ENCODE data around the gene ME1.

DNA sequence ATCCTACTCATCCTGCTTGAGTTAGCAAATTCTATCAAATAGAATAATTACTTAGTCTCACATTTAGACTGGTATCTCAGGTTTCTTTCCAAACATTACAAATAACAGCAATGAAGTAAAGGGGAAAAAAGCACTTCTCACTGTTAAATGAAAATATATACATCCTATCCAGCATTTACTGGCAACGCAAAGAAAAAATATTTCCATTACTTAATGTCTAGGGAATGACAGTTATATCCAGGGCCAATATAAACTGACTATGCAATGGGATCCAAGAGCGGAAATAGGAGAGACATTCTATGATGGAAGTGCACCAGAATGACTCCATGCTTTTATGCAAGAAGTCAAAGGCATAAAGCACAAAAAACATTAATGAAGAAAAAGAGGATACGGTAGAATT lies 60.3 kb downstream of the ME1 start:
- TF ChIP-seq, protein P1, sequence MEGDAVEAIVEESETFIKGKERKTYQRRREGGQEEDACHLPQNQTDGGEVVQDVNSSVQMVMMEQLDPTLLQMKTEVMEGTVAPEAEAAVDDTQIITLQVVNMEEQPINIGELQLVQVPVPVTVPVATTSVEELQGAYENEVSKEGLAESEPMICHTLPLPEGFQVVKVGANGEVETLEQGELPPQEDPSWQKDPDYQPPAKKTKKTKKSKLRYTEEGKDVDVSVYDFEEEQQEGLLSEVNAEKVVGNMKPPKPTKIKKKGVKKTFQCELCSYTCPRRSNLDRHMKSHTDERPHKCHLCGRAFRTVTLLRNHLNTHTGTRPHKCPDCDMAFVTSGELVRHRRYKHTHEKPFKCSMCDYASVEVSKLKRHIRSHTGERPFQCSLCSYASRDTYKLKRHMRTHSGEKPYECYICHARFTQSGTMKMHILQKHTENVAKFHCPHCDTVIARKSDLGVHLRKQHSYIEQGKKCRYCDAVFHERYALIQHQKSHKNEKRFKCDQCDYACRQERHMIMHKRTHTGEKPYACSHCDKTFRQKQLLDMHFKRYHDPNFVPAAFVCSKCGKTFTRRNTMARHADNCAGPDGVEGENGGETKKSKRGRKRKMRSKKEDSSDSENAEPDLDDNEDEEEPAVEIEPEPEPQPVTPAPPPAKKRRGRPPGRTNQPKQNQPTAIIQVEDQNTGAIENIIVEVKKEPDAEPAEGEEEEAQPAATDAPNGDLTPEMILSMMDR (IDR thresholded peaks at IDR 0.05 in 2 of 3, conservative IDR thresholded peaks at IDR 0.05 in 1 of 3; ENCODE audit: insufficient read depth in 2 of 3, low read depth in 1 of 3, low read length in 3 of 3): no peak
- TF ChIP-seq HMG20A (CRISPR knock-in tag; conservative IDR thresholded peaks at IDR 0.05): no peak
- TF ChIP-seq ZNF707 (CRISPR knock-in tag; conservative IDR thresholded peaks at IDR 0.05): no peak
- TF ChIP-seq KDM1A (IDR thresholded peaks at IDR 0.05): no peak

Data from K562 (cell line).